Caco-2 (cell line): Measurements from ENCODE around the gene TMEM217. TPM values are rescaled to one million over a fixed set of nuclear protein-coding genes. Genes with fewer than 3 reads are reported as not detected.

Source experiments
- BruUV-seq: library from RNA; stranded (reverse); fragments of 400-500 nt; replicated peaks from 2 replicates; lab custom pipeline; 2021; lab: Mats Ljungman, UMichigan
- CTCF ChIA-PET: fragments of 300-600 bp; sonication (Branson Sonifier 250); formaldehyde crosslinking; loops from one replicate; lab custom pipeline; 2022; ENCODE audit warnings: antibody characterized with exemption; lab: Charles Lee
- POLR2A ChIA-PET: fragments of 300-600 bp; sonication (Branson Sonifier 250); formaldehyde crosslinking; loops from one replicate; lab custom pipeline; 2022; ENCODE audit warnings: antibody characterized with exemption; lab: Charles Lee
- DNase-seq, 2 experiments: peaks; one replicate each; pipeline versions ENCODE4 v3.0.0 to v3.0.0-alpha.2; 2020 to 2022
- H3K27me3 ChIP-seq: replicated peaks from 2 replicates; pipeline ENCODE4 v1.6.0; 2011; ENCODE audit warnings: low read length; ENCODE audit not compliant: control insufficient read depth, insufficient read depth
- H3K36me3 ChIP-seq: 2 replicates; pipeline ENCODE4 v1.5.1; 2011; ENCODE audit warnings: low read length; ENCODE audit not compliant: control insufficient read depth, insufficient read depth
- H3K4me1 ChIP-seq: fragments of 250-450 bp; sonication (Bioruptor Pico); 2 replicates; pipeline ENCODE4 v1.5.1; 2020; ENCODE audit warnings: mild to moderate bottlenecking
- H3K4me3 ChIP-seq: 2 replicates; pipeline ENCODE4 v1.5.1; 2011; ENCODE audit warnings: low read depth, mild to moderate bottlenecking, control low read depth, low read length
- H3K9me3 ChIP-seq: fragments of 250-450 bp; sonication (Bioruptor Pico); 2 replicates; pipeline ENCODE4 v1.5.1; 2020; ENCODE audit warnings: mild to moderate bottlenecking, moderate library complexity
- H3K27ac Mint-ChIP-seq: one replicate; pipeline ENCODE4 v1.8.0; 2022; ENCODE audit warnings: mixed read lengths; ENCODE audit not compliant: unreplicated experiment
- H3K27me3 Mint-ChIP-seq: one replicate; pipeline ENCODE4 v1.8.0; 2022; ENCODE audit warnings: mixed read lengths; ENCODE audit not compliant: insufficient read depth, unreplicated experiment
- H3K36me3 Mint-ChIP-seq: one replicate; pipeline ENCODE4 v1.8.0; 2022; ENCODE audit warnings: mild to moderate bottlenecking, mixed read lengths; ENCODE audit not compliant: insufficient read depth, unreplicated experiment
- H3K4me1 Mint-ChIP-seq: one replicate; pipeline ENCODE4 v1.8.0; 2022; ENCODE audit warnings: low read depth, mixed read lengths; ENCODE audit not compliant: unreplicated experiment
- H3K4me3 Mint-ChIP-seq: one replicate; pipeline ENCODE4 v1.8.0; 2022; ENCODE audit warnings: mild to moderate bottlenecking, moderate library complexity, mixed read lengths; ENCODE audit not compliant: unreplicated experiment
- H3K9me3 Mint-ChIP-seq: one replicate; pipeline ENCODE4 v1.8.0; 2022; ENCODE audit warnings: mixed read lengths; ENCODE audit not compliant: unreplicated experiment
- CTCF ChIP-seq, 2 experiments: fragments of 200-600 bp in 1 of 2; IDR thresholded peaks; 1 replicate in 1 of 2; 2 replicates in 1 of 2; pipeline versions ENCODE4 v1.5.1 to v1.8.0; 2011 to 2022; ENCODE audit warnings: antibody characterized with exemption in 1 of 2, control low read depth in 1 of 2, inconsistent platforms in 1 of 2, low read depth in 1 of 2, low read length in 1 of 2, mild to moderate bottlenecking in 1 of 2, moderate library complexity in 1 of 2; ENCODE audit not compliant: insufficient read depth in 1 of 2, severe bottlenecking in 1 of 2, unreplicated experiment in 1 of 2
- intact Hi-C: fragments of 100-400 bp; cut with micrococcal nuclease; formaldehyde crosslinking; loops from one replicate; pipeline ENCODE4 v1.10.0; 2022; ENCODE audit not compliant: unreplicated experiment
- total RNA-seq: library from RNA; stranded (reverse); gene quantifications from 2 replicates; pipeline ENCODE4 v1.2.3, GENCODE V29; 2022

Gene TMEM217
- total RNA-seq, 1 experiment from 2014 or later = 1.6 TPM

DNA sequence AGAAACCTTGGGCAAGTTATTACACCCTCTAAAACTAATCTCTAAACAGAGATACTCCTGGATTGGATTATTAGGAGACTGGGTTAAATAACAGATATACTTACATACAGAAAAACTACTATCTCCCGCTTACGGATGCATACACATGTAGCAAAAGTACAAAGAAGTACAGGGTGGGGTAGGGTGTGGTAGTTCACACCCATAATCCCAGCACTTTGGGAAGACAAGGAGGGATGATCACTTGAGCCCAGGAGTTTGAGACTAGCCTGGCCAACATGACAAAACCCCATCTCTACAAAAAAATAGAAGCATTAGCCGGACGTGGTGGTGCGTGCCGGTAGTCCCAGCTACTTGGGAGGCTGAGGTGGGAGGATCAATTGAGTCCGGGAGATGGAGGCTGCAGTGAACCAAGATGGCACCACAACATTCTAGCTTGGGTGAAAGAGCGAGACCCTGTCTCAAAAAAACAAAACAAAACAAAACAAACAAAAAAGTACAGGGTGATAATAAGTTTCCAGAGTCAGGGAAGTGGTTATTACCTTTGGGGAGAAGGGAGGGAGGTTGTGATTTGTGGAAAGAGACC, 79.9 kb downstream of the TMEM217 start:
- no peak for TF ChIP-seq CTCF (IDR thresholded peaks at IDR 0.05; ENCODE audit: insufficient read depth in 1 of 2, low read depth in 1 of 2, low read length in 1 of 2, severe bottlenecking in 1 of 2, unreplicated experiment in 1 of 2)
- BruUV-seq = no TSS peak
- Mint-ChIP-seq H3K4me1 (peaks cover 6% of the 10 kb centered on the region), H3K27ac (no peak overlapping the region), H3K9me3 (no peaks in the 10 kb centered on the region), H3K36me3 (peaks cover 32% of the 10 kb centered on the region), H3K4me3 (no peak overlapping the region), H3K27me3 (no peaks in the 10 kb centered on the region)
- no peaks in the 10 kb centered on the region for H3K27me3 ChIP-seq
- no peaks in the 10 kb centered on the region for H3K9me3 ChIP-seq
- no peak overlapping the region for H3K4me3 ChIP-seq
- POLR2A ChIA-PET = no interaction called here
- no peaks in the 10 kb centered on the region; the same call in 1 of the 2 replicates for H3K4me1 ChIP-seq
- intact Hi-C loops = no loop called here
- peaks cover 6% of the 10 kb centered on the region for H3K36me3 ChIP-seq
- CTCF ChIA-PET = interaction anchor here (2.4 kb wide), 1 partner anchor 127 kb away, joined by 8 read pairs; no protein-coding TSS in a partner anchor
- no peak for DNase-seq

GRCh38 chr6:37177077-37177934, 80.6 kb downstream of the TMEM217 start:
- Mint-ChIP-seq H3K9me3 (no peaks in the 10 kb centered on the region), H3K27ac (no peak overlapping the region)
- BruUV-seq = no TSS peak

More at GRCh38 chr6:37177077-37177934, 80.6 kb downstream of the TMEM217 start:
- no peaks in the 10 kb centered on the region for H3K27me3 ChIP-seq
- H3K4me3 ChIP-seq = no peak overlapping the region
- no peaks in the 10 kb centered on the region; the same call in 1 of the 2 replicates for H3K4me1 ChIP-seq
- no peaks in the 10 kb centered on the region for H3K9me3 ChIP-seq
- POLR2A ChIA-PET = interaction anchor here (0.6 kb wide), 1 partner anchor 121 kb away, joined by 6 read pairs; no protein-coding TSS in a partner anchor
- peaks cover 39% of the 10 kb centered on the region for H3K36me3 Mint-ChIP-seq
- DNase-seq = no peak
- H3K36me3 ChIP-seq = peaks cover 6% of the 10 kb centered on the region
- intact Hi-C loops = no loop called here
- no peak for TF ChIP-seq CTCF (IDR thresholded peaks at IDR 0.05; ENCODE audit: insufficient read depth in 1 of 2, low read depth in 1 of 2, low read length in 1 of 2, severe bottlenecking in 1 of 2, unreplicated experiment in 1 of 2)
- H3K4me1 Mint-ChIP-seq = peaks cover 6% of the 10 kb centered on the region
- H3K4me3 Mint-ChIP-seq = no peak overlapping the region
- H3K27me3 Mint-ChIP-seq = no peaks in the 10 kb centered on the region
- CTCF ChIA-PET = interaction anchor here (2.4 kb wide), 1 partner anchor 126 kb away, joined by 8 read pairs; no protein-coding TSS in a partner anchor
